ENCODE measurements around the gene BUB1B.
A peak's percentile ranks its signal among the peaks of the same experiment; 100 is the strongest.
"Not testable (repeated sequence)": the region's sequence is repeated elsewhere in the genome, so short reads cannot be mapped to it uniquely, and the experiment has no call there.

Gene BUB1B, protein sequence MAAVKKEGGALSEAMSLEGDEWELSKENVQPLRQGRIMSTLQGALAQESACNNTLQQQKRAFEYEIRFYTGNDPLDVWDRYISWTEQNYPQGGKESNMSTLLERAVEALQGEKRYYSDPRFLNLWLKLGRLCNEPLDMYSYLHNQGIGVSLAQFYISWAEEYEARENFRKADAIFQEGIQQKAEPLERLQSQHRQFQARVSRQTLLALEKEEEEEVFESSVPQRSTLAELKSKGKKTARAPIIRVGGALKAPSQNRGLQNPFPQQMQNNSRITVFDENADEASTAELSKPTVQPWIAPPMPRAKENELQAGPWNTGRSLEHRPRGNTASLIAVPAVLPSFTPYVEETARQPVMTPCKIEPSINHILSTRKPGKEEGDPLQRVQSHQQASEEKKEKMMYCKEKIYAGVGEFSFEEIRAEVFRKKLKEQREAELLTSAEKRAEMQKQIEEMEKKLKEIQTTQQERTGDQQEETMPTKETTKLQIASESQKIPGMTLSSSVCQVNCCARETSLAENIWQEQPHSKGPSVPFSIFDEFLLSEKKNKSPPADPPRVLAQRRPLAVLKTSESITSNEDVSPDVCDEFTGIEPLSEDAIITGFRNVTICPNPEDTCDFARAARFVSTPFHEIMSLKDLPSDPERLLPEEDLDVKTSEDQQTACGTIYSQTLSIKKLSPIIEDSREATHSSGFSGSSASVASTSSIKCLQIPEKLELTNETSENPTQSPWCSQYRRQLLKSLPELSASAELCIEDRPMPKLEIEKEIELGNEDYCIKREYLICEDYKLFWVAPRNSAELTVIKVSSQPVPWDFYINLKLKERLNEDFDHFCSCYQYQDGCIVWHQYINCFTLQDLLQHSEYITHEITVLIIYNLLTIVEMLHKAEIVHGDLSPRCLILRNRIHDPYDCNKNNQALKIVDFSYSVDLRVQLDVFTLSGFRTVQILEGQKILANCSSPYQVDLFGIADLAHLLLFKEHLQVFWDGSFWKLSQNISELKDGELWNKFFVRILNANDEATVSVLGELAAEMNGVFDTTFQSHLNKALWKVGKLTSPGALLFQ

DNA sequence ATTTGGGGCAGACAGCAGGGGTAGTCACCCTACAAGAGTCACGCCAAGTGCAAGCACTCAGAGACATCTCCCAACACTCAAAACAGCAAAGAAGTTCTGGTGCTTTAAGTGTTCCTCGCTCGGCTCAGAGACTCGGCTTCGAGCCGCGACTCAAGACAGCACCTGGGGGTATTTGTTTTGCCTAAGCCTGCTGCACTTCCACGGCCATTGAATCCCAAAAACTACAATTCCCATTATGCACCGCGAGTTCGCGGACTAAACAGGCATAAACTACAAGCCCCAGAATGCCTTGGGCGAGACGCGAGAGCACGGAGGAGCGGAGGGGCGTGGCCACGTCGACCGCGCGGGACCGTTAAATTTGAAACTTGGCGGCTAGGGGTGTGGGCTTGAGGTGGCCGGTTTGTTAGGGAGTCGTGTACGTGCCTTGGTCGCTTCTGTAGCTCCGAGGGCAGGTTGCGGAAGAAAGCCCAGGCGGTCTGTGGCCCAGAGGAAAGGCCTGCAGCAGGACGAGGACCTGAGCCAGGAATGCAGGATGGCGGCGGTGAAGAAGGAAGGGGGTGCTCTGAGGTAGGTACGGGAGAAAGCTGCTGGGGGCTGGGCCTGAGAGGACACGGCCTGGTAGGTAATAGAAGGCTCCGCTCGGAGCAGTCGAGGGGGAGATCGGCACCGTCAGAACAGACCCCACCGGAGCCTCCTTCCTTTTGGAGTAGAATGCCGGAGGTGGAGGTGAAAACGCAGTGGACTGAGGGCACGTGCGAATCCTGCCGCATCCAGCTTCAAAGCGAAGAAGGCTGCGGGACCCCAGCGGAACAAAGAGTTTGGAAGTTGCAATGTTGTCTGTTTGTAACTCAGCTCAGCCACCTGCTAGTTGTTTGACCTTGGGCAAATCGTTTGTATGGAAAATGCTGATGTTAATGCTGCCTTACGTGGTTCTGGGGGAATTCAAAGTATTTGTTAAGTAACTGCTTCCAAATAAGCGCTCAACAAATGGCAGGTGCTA is at the start of gene BUB1B:
Gene BUB1B (plus strand): TSS at position 381 of the 1,000 bp plus-strand sequence. CDS start 152 bp downstream, at position 533.
- DNase-seq: peak; percentile 90

DNA sequence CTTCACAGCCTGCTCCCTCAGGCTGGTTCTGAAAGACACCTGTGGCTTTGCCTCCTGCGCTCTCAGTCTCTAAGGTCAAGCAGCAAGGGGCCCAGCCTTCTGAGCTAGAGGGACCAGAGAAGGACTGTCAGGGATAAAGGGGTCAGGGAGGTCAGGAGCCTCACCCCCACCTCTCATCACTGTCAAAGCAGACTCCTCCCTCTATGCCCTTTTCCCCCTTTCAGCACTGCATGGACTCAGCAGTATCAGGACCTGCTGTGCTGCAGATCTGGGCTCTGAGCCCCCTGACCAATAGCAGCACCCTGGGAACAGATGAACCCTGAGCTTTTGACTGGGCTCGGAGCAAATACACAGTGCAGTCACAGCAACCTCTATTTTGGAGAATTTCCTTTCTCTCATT is 49.0 kb upstream of the BUB1B start:
- DNase-seq: no peak

DNA sequence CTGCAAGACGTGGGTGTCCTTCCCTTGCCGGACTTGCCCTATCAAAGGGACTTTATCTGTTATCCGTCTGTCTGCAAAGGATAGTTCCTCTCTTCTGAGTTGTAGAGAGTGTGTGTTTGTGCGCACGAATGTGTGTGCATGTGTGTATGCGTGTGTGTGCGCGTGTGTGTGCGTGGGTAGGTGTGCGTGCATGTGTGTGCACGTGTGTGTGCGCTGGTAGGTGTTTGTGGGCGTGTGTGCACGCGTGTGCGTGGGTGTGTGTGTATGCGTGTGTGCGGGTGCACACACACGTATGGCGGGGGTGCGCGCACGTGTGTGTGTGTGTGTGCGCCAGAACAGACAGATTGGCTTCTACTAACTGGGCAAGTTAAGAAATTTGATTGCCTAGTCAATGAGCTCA is 48.1 kb upstream of the BUB1B start:
- DNase-seq: no peak

DNA sequence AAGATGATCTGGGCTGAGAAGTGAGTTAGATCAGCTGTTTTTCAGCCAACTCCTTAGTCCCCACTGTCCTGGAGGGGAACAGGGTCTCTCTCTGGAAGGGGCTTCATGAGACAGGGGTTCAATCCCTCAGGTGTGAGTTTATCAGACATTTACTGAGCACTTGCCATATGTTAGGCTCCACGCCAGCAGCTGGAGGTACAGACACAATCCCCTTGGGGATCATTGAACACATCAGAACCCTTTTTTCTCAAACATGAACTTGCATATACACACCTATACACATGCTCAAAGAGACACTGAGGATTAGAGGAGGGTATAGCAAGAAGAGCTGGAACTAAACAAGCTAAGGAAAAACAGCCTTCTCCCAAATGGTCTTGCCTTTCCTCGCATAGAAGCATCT is 46.7 kb upstream of the BUB1B start:
- DNase-seq: no peak

DNA sequence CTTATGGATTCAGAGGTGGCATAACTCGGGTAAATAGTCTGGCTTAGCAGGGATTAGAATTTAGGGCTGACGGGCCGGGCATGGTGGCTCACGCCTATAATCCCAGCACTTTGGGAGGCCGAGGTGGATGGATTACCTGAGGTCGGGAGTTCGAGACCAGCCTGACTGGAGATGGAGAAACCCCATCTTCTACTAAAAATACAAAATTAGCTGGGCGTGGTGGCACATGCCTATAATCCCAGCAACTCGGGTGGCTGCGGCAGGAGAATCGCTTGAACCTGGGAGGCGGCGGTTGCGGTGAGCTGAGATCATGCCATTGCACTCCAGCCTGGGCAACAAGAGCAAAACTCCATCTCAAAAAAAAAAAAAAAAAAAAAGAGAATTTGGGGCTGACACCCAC is 45.8 kb upstream of the BUB1B start:
- not testable (repeated sequence) for DNase-seq

GRCh38 chr15:40115670-40116093 is 45.2 kb upstream of the BUB1B start:
- no peak for DNase-seq

DNA sequence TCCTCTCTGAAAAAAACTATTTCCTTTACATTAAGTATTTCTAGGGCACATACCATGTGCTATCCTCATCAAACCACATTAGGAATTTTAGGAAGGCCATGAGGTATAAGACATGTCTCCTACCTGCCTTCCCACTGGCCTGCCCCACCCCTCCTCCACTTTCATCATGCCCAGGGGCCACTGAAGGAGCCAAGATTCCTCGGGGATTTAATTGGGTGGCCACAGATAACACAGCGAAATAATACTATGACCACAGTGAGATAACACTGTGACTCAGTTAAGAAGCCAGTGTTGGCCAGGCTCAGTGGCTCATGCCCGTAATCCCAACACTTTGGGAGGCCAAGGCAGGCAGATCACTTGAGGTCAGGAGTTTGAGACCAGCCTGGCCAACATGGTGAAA is 42.4 kb upstream of the BUB1B start:
- DNase-seq: no peak

GRCh38 chr15:40121911-40122638 is 38.8 kb upstream of the BUB1B start:
- no peak for DNase-seq

DNA sequence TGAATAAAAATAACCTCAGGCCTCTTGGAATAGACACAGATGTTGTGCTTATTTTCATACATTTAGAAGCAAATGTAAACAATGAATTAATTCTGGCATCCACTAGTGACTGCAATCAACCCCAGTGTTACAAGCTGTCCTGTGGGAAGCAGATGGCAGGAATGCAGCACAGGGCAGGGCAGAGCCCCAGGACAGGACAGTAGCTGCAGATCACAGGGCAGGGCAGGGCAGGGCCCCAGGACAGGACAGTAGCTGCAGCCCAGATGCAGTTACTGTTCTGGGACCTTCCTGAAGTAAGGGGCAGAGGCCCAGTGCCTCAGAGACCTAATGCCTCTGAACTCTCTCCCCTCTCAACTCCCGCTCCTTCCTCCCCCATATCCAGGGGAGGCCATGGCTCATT is 37.9 kb upstream of the BUB1B start:
- not testable (repeated sequence) for DNase-seq

DNA sequence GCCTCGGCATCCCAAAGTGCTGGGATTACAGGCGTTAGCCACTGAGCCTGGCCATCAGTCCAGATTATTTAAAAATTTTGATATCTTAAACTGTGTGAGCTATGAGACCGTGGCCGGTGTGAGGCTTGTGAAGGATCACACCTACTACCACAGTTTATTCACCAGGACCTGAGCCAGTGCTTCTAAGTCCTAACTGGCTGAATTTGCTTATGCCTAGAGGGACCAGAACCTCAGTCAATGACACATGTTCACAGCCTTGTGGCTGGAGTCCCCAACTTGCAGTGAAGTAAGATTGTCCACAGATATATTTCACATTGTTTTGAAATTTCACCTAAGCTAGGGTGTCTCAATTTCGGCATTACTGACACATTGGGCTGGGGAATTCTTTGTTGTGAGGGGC is 37.0 kb upstream of the BUB1B start:
- DNase-seq: not testable (repeated sequence)

DNA sequence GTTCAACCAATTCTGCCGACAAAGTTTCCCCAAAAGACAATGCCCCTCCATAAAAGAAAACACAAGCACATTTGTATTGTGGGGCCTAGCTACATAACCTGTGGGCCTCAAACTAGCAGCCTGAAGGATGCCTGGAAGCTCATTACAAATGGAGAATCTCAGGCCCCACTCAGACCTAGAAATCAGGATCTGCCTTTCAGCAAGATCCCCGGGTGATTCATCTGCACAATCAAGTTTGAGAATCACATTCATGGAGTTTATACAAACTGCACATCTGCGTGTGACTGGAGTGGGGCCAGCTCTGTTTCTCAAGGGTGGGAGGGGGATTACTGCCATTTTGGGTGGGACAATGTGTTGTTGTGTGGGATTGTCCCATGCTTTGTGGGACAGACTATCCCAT is 36.5 kb upstream of the BUB1B start:
- DNase-seq: not testable (repeated sequence)

- not testable (repeated sequence) for DNase-seq
These were observed 36.0 kb upstream of the BUB1B start for GRCh38 chr15:40124807-40125285.

DNA sequence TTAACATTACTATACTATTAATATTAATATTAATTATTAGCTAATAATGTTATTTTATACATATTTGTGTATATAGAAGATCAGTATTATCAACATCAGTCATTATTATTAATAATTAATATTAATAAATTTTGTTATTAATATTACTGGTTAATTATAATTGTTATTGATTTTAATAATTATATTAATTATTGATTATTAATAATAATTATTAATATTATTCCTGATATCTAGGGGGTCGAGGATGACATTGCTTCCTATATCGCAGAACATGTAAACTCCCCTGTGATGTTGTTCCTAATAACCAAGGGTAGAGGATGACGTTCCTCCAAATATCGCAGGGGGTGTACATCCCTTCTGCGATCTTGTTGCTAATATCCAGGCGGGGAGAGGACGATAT is 34.9 kb upstream of the BUB1B start:
- DNase-seq: no peak

GRCh38 chr15:40128766-40129660 is 31.9 kb upstream of the BUB1B start:
- DNase-seq: no peak

- DNase-seq: no peak
These were observed 30.8 kb upstream of the BUB1B start for GRCh38 chr15:40130118-40130517.

DNA sequence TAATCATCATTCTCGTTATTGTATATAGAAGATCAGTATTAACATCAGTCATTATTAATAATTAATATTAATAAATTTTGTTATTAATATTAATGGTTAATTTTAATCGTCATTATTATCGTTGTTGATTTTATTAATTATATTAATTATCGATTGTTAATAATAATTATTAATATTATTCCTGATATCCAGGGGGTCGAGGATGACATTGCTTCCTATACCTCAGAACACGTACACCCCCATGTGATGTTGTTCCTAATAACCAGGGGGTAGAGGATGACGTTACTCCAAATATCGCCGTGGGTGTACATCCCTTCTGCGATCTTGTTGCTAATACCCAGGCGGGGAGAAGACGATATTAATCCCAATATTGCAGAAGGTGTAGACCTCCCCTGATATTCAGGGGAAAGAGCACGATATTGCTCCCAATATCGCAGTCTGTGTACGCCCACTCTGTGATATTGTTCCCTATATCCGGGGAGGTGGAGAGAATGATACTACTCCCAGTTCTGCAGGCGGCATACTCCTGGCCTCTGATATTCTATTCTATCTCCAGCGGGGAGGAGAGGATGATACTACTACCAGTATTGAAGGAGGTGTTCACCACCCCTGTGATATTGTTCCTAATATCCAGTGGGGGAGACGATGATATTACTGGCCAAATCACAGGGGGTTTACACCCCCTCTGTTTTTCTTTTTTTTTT is 29.9 kb upstream of the BUB1B start:
- no peak for DNase-seq

DNA sequence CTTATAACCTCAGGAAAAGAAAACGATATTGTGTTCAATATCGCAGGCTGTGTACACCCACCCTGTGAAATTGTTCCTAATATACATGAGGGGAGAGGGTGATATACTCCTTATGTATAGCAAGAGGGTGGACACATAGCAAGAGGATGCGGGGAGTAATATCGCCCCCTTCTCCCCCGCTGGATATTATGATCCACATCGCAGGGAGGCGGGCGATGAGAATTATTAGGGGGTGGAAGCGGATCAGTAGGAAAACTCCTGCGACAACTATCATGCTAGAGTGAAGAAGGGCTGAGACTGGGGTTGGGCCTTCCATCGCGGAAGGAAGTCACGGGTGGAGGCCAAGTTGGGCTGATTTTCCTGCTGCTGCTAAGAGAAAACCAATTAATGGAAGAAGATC is 27.3 kb upstream of the BUB1B start:
- no peak for DNase-seq

GRCh38 chr15:40134885-40135284 is 26.0 kb upstream of the BUB1B start:
- DNase-seq: no peak

GRCh38 chr15:40135846-40136450 is 24.9 kb upstream of the BUB1B start:
- DNase-seq: not testable (repeated sequence)
